ENCODE data around the gene VMP1.

GRCh38 chr17:59811209-59811608 is 103.8 kb downstream of the VMP1 start:
- TF ChIP-seq, protein P1, sequence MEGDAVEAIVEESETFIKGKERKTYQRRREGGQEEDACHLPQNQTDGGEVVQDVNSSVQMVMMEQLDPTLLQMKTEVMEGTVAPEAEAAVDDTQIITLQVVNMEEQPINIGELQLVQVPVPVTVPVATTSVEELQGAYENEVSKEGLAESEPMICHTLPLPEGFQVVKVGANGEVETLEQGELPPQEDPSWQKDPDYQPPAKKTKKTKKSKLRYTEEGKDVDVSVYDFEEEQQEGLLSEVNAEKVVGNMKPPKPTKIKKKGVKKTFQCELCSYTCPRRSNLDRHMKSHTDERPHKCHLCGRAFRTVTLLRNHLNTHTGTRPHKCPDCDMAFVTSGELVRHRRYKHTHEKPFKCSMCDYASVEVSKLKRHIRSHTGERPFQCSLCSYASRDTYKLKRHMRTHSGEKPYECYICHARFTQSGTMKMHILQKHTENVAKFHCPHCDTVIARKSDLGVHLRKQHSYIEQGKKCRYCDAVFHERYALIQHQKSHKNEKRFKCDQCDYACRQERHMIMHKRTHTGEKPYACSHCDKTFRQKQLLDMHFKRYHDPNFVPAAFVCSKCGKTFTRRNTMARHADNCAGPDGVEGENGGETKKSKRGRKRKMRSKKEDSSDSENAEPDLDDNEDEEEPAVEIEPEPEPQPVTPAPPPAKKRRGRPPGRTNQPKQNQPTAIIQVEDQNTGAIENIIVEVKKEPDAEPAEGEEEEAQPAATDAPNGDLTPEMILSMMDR (conservative IDR thresholded peaks at IDR 0.05; ENCODE audit: low read depth, low read length) = no peak
- no peak for TF ChIP-seq RCOR1 (IDR thresholded peaks at IDR 0.05; ENCODE audit: insufficient replicate concordance, low read length)
- TF ChIP-seq POLR2A (IDR thresholded peaks at IDR 0.05; ENCODE audit: low read depth, low read length) = no peak
- no peak for TF ChIP-seq MXI1 (IDR thresholded peaks at IDR 0.05; ENCODE audit: borderline replicate concordance, low read depth, low read length)
- no peak for TF ChIP-seq SMC3 (IDR thresholded peaks at IDR 0.05; ENCODE audit: low read depth, low read length)
- no peak for TF ChIP-seq BHLHE40 (IDR thresholded peaks at IDR 0.05; ENCODE audit: low read depth, low read length)
- TF ChIP-seq RFX5 (IDR thresholded peaks at IDR 0.05; ENCODE audit: low read depth, low read length) = no peak
- no peak for TF ChIP-seq NFE2L2 (IDR thresholded peaks at IDR 0.05; ENCODE audit: low read depth, low read length)
- no peak for TF ChIP-seq CHD1 (IDR thresholded peaks at IDR 0.05; ENCODE audit: low read depth, low read length)
- TF ChIP-seq USF2 (IDR thresholded peaks at IDR 0.05; ENCODE audit: low read depth, low read length) = no peak

Data from IMR-90 (cell line).